GM12891 (cell line): ENCODE results near the gene HAS3.

ENCODE experiments used
- POLR2A ChIP-seq: IDR thresholded peaks from 2 replicates; pipeline ENCODE4 v1.6.1; 2011; ENCODE audit warnings: low read depth, low read length, control low read depth
- POLR2AphosphoS5 ChIP-seq: IDR thresholded peaks from 2 replicates; pipeline ENCODE4 v1.6.1; 2011; ENCODE audit warnings: low read depth, low read length, control low read depth
- POU2F2 ChIP-seq: IDR thresholded peaks from 2 replicates; pipeline ENCODE4 v1.6.1; 2011; ENCODE audit warnings: low read depth, mild to moderate bottlenecking, control low read depth, low read length, moderate library complexity
- SPI1 ChIP-seq: IDR thresholded peaks from 2 replicates; pipeline ENCODE4 v1.6.1; 2011; ENCODE audit warnings: low read depth, low read length, control low read depth
- TAF1 ChIP-seq: IDR thresholded peaks from 2 replicates; pipeline ENCODE4 v1.6.1; 2011; ENCODE audit warnings: low read depth, low read length, control low read depth

DNA sequence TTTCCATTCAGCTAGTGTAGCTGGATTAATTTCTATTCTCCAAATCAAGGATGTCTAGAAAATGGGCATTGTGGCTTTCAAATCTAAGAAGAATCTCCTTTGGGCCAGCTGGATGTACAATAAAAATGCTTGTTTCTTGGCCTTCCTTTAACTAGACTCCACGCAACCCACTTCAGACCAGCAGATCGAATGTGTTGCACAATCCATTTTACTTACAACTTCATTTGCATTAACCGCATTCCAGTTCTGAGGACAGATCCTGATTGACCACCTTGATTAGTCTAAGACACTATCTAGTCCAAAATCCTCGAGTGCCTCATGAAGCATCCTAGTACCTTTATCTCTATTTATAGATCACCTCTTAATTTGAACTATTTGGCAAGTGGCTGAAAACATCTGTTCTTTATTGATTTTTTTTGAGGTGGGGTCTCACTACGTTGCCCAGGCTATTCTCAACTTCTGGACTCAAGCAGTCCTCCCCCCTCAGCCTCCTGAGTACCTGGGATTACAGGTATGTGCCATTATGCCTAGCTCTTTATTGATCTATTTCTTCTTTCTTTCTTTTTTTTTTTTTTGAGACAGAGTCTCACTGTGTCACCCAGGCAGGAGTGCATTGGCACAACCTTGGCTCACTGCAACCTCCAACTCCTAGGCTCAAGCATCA, 20.3 kb upstream of the HAS3 start:
- TF ChIP-seq TAF1 = no peak
- TF ChIP-seq POLR2AphosphoS5 = no peak
- no peak for TF ChIP-seq POLR2A
- no peak for TF ChIP-seq POU2F2
- TF ChIP-seq SPI1 = no peak
